Ovary (tissue), 9 donors: Measurements from ENCODE around the gene MICOS13. TPM values are rescaled to one million over a fixed set of nuclear protein-coding genes. Genes with fewer than 3 reads are reported as not detected.

Source experiments
- DNase-seq, 5 donors: peaks; one replicate each; pipeline ENCODE4 v3.0.0-alpha.2; 2019 to 2020
- H3K27ac ChIP-seq, 2 donors: fragments of 200-600 bp; one replicate each; pipeline versions ENCODE4 v1.5.1 to v1.8.0; 2019 to 2022
- H3K27me3 ChIP-seq: fragments of 200-600 bp; one replicate; pipeline ENCODE4 v1.8.0; 2022
- H3K36me3 ChIP-seq: fragments of 200-600 bp; sonication (generic); one replicate; pipeline ENCODE4 v1.5.1; 2019
- H3K4me1 ChIP-seq: one replicate; pipeline ENCODE4 v1.8.1; 2013; ENCODE audit warnings: mild to moderate bottlenecking, moderate library complexity; ENCODE audit not compliant: insufficient read depth
- H3K4me3 ChIP-seq: fragments of 200-600 bp; sonication (generic); one replicate; pipeline ENCODE4 v1.5.1; 2017
- H3K9me3 ChIP-seq, 2 donors: fragments of 200-600 bp in 1 of 2; sonication (generic) in 1 of 2; one replicate each; pipeline versions ENCODE4 v1.5.1 to v1.8.1; 2013 to 2019; ENCODE audit warnings: mild to moderate bottlenecking in 1 of 2, moderate library complexity in 1 of 2
- EP300 ChIP-seq: sonication (generic); formaldehyde crosslinking; IDR thresholded peaks from one replicate; pipeline ENCODE4 v1.6.1; 2017; ENCODE audit warnings: antibody characterized with exemption
- POLR2A ChIP-seq: fragments of 450-650 bp; IDR thresholded peaks from one replicate; pipeline ENCODE4 v1.6.1; 2017; ENCODE audit warnings: antibody characterized with exemption, mild to moderate bottlenecking, moderate library complexity
- WGBS, 3 donors: extraction: QIAGEN DNeasy Blood & Tissue Kit in 1 of 3; methylation state at CpG; one replicate each; pipeline versions ENCODE4 v1.1.5 to v1.1.7; 2013 to 2017; 5-methylcytosine and 5-hydroxymethylcytosine counted together
- intact Hi-C, 4 donors: fragments of 100-400 bp; cut with DNase I; formaldehyde crosslinking; loops; one replicate each; pipeline versions ENCODE4 v1.11.0 to v1.15.1; 2022 to 2023
- polyA plus RNA-seq, 2 donors: library from polyadenylated mRNA; stranded (reverse); fragments of 200-250 nt in 1 of 2; fragments of 350-450 nt in 1 of 2; fragmentation: Illumina TruSeq in 1 of 2; extraction: RNeasy Lipid Tissue Mini Kit (QIAGEN cat#74804) in 1 of 2; gene quantifications; one replicate each; pipeline ENCODE4 v1.2.3, GENCODE V29; 2013 to 2014
- total RNA-seq, 7 donors: library from RNA; depleted of rRNA in 2 of 7; stranded (reverse); fragments of >200 nt in 2 of 7; fragmentation: NEBNext Ultra II Directional in 3 of 7; extraction: Animal tissue kit (Norgen Biotek cat#: 25700) in 3 of 7; gene quantifications; one replicate each; pipeline versions ENCODE4 v1.1.0 to v1.2.4, GENCODE V29; 2016 to 2023
- TF ChIP-seq, protein P1 (sequence below), 3 donors: fragments of 450-650 bp in 2 of 3; fragments of 200-600 bp in 1 of 3; IDR thresholded peaks; one replicate each; pipeline versions ENCODE4 v1.5.1 to v1.8.0; 2016 to 2022; ENCODE audit warnings: antibody characterized with exemption in 3 of 3, mild to moderate bottlenecking in 1 of 3
- donor health status: DM: no; HTN: no; CAD: no; lungs with moderate emphysema.
- donor health status: DM: no; HTN: no; CAD: no.
- donor health status: Bipolar disorder and iron deficiency.
- donor health status: DM: yes; HTN: yes; CAD: no.
- donor health status: DM: no; HTN: no; CAD: no.
- donor health status: DM: yes; HTN: yes; CAD: no.

MICOS13 gene
- total and polyA plus RNA-seq, 9 donors: 5.2 to 48.7 (median 44.2) TPM

DNA sequence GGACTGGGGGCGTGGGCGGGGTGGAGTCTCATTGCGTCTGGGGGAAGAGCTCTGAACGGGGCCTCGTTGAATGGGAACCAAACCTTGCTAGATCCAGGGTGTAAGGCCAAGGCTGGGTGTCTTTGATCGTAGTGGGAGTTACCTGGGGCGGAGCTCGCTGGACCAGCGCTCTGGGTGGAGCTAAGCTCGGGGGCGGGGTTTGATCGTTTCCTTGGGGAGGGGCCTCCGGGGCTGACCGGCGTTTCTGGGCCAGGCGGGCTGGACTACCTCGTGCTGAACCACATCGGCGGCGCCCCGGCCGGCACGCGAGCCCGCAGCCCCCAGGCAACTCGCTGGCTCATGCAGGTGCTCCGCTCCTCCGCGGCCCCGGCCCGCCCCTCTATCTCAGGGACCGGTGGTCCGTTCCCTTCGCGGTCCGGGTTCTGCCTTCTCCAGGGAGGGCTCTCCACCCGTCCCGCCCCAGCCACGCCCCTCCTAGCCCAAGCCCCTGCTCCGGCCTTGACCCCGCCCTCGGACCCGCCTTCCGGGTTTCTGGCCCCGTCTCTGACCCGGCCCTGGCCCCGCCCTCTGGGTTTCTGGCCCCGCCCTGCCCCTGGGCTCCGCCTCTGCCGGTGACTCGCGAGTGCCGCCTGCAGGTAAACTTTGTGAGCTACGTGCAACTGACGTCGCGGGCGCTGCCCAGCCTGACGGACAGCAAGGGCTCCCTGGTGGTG is 6.5 kb upstream of the MICOS13 start:
- Histone ChIP-seq H3K36me3 (no peaks in the 10 kb centered on the region), H3K4me3 (peak overlapping the region; percentile 65), H3K27me3 (no peaks in the 10 kb centered on the region), H3K27ac (peak overlapping the region; percentile 35 to 81), H3K9me3 (no peaks in the 10 kb centered on the region), H3K4me1 (peaks cover 11% of the 10 kb centered on the region)
- intact Hi-C loops: loop anchor here in 1 of 4 donors (10.0 kb wide), 1 partner anchor 62 kb away; the partner anchor contains the start of genes SAFB and SAFB2
- TF ChIP-seq POLR2A (peak; percentile 19), EP300 (no peak)
- TF ChIP-seq, protein P1, sequence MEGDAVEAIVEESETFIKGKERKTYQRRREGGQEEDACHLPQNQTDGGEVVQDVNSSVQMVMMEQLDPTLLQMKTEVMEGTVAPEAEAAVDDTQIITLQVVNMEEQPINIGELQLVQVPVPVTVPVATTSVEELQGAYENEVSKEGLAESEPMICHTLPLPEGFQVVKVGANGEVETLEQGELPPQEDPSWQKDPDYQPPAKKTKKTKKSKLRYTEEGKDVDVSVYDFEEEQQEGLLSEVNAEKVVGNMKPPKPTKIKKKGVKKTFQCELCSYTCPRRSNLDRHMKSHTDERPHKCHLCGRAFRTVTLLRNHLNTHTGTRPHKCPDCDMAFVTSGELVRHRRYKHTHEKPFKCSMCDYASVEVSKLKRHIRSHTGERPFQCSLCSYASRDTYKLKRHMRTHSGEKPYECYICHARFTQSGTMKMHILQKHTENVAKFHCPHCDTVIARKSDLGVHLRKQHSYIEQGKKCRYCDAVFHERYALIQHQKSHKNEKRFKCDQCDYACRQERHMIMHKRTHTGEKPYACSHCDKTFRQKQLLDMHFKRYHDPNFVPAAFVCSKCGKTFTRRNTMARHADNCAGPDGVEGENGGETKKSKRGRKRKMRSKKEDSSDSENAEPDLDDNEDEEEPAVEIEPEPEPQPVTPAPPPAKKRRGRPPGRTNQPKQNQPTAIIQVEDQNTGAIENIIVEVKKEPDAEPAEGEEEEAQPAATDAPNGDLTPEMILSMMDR (IDR thresholded peaks at IDR 0.05): peak; percentile 77 to 85 (median 84)
- DNase-seq: peak; percentile 96 to 99 (median 98)
- WGBS, 3 donors: 1% methylated on average over 31 to 59 of the region's 59 CpGs

DNA sequence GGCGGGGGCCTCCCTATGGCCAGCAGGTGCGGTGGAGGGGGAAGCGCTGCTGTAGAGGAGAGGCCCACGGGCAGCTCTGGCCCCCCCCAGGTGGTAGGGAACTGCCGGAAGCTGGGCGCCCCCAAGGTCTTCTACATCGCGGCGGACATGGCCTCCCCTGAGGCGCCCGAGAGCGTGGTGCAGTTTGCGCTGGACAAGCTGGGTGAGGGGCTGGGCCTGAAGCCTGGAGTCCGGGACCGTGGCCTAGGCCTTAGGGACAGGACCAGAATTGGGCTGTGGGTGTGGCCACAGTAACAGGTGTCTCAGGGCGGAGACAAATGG is 6.0 kb upstream of the MICOS13 start:
- peak overlapping the region; percentile 65 for H3K4me3 ChIP-seq
- no peaks in the 10 kb centered on the region for H3K27me3 ChIP-seq
- no peak for DNase-seq
- H3K36me3 ChIP-seq: no peaks in the 10 kb centered on the region
- 21 to 38% (median 31%) methylated on average over 16 of the region's 16 CpGs for WGBS, 3 donors
- H3K4me1 ChIP-seq: peaks cover 12% of the 10 kb centered on the region
- TF ChIP-seq, protein P1 (IDR thresholded peaks at IDR 0.05): no peak
- TF ChIP-seq POLR2A (no peak), EP300 (no peak)
- H3K27ac ChIP-seq: peak overlapping the region; percentile 30 to 81
- intact Hi-C loops: loop anchor here in 1 of 4 donors (10.0 kb wide), 1 partner anchor 61 kb away; the partner anchor contains the start of genes SAFB and SAFB2
- no peaks in the 10 kb centered on the region for H3K9me3 ChIP-seq

DNA sequence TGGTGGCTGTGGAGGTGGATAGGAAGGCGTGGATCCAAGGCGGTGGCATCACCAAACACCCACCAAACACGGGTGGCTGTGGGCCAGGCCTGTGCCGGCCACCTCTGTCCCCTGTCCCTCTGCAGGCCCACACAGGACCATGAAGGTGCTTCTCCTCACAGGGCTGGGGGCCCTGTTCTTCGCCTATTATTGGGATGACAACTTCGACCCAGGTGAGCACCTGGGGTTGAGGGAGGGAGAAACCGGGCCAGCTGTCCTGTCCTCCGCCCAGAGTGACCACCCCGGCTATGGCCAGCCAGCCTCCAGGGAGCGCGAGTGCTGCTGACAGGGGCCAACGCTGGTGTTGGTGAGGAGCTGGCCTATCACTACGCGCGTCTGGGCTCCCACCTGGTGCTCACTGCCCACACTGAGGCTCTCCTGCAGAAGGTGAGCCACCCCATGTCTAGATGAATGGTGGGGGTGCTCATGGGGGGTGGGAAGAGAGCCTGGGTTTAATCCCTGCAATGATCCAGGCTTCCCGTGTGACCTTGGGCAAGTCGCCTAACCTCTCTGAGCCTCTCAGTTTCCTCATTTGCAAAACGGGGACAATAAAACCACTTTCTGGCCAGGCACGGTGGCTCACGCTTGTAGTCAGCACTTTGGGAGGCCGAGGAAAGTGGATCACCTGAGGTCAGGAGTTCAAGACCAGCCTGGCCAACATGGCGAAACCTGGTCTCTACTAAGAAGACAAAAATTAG is 4.5 kb upstream of the MICOS13 start:
- TF ChIP-seq POLR2A: no peak
- TF ChIP-seq, protein P1 (IDR thresholded peaks at IDR 0.05): no peak
- TF ChIP-seq EP300: no peak
- DNase-seq: peak in 3 of 5 donors; percentile 13 to 47 (median 35)
- 84 to 86% (median 85%) methylated on average over 22 of the region's 22 CpGs for WGBS, 3 donors
- no peak overlapping the region for H3K4me3 ChIP-seq
- no peaks in the 10 kb centered on the region for H3K27me3 ChIP-seq
- no peaks in the 10 kb centered on the region for H3K9me3 ChIP-seq
- H3K27ac ChIP-seq: no peak overlapping the region
- intact Hi-C loops: loop anchor here in 1 of 4 donors (10.0 kb wide), 1 partner anchor 60 kb away; the partner anchor contains the start of genes SAFB and SAFB2
- H3K36me3 ChIP-seq: no peaks in the 10 kb centered on the region
- peaks cover 15% of the 10 kb centered on the region for H3K4me1 ChIP-seq

DNA sequence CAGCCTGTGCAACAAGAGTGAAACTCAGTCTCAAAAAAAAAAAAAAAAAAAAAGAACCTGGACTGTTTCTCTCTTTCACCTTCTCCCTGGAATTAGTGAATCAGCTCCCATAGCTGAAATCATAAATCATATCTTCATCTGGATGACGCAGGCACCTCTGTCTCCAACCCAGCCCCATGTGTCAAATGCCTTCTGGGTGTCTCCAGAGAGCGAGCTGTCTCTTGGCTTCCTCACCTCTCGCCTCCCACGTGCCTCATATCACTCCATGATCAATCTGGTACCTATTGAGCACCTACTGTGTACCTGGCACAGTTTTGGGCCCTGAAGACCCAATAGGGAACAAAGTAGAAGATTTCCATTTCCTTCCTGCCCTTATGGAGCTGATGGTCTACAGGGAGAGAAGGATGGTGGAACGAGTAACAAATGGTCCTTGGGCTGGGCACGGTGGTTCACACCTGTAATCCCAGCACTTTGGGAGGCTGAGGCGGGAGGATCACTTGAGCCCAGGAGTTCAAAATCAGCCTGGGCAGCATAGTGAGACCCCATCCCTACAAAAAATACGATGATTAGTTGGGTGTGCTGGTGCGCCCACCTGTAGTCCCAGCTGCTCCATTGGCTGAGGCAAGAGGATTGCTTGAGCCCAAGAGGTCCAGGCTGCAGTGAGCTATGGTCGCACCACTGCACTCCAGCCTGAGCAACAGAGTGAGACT is 3.0 kb upstream of the MICOS13 start:
- Histone ChIP-seq H3K9me3 (no peaks in the 10 kb centered on the region), H3K4me3 (no peak overlapping the region), H3K27me3 (no peaks in the 10 kb centered on the region), H3K4me1 (peaks cover 21% of the 10 kb centered on the region), H3K27ac (no peak overlapping the region), H3K36me3 (no peaks in the 10 kb centered on the region)
- intact Hi-C loops: loop anchor here in 1 of 4 donors (10.0 kb wide), 1 partner anchor 59 kb away; the partner anchor contains the start of genes SAFB and SAFB2
- no peak for DNase-seq
- TF ChIP-seq POLR2A (no peak), EP300 (no peak)
- TF ChIP-seq, protein P1 (IDR thresholded peaks at IDR 0.05): no peak
- whole genome bisulfite sequencing, 3 donors: 92 to 94% (median 92%) methylated on average over 10 of the region's 10 CpGs
